H1 (cell line): ENCODE results near the gene CELF2. TPM values are rescaled to one million over a fixed set of nuclear protein-coding genes. Genes with fewer than 3 reads are reported as not detected.

Source experiments
- EP300 ChIP-seq, 2 experiments: IDR thresholded peaks; 1 replicate in 1 of 2; 2 replicates in 1 of 2; pipeline ENCODE4 v1.6.1; 2011 to 2012; ENCODE audit warnings: low read depth in 2 of 2, low read length in 2 of 2, mild to moderate bottlenecking in 2 of 2, borderline replicate concordance in 1 of 2, inconsistent platforms in 1 of 2, moderate library complexity in 1 of 2
- polyA plus RNA-seq, 7 experiments: library from polyadenylated mRNA; depleted of rRNA in 3 of 7; stranded (reverse) in 5 of 7; unstranded in 2 of 7; fragments of >200 nt in 5 of 7; fragments of 200-250 nt in 2 of 7; gene quantifications; 1 replicate in 5 of 7; 2 replicates in 1 of 7; 4 replicates in 1 of 7; pipeline versions ENCODE4 v1.2.1 to v1.2.3, GENCODE V29; 2011 to 2013; ENCODE audit warnings: missing spikeins in 2 of 7, mixed read lengths in 2 of 7
- total RNA-seq: library from RNA; stranded (reverse); fragmentation: NEBNext Ultra II Directional; extraction: Animal tissue kit (Norgen Biotek cat#: 25700); gene quantifications from 2 replicates; pipeline ENCODE4 v1.2.1, GENCODE V29; 2021
- TF ChIP-seq, protein P1 (sequence below): fragments of 300-600 bp; sonication (generic); IDR thresholded peaks from 2 replicates; pipeline ENCODE4 v1.7.1; 2012; ENCODE audit warnings: low read length, moderate library complexity, mild to moderate bottlenecking, inconsistent platforms; ENCODE audit not compliant: insufficient replicate concordance

CELF2 gene
- total and polyA plus RNA-seq, 2 of the 8 experiments (the other 6 are each of a cell fraction or from before 2014, with no cell fraction given): 18.3 to 22.7 TPM

DNA sequence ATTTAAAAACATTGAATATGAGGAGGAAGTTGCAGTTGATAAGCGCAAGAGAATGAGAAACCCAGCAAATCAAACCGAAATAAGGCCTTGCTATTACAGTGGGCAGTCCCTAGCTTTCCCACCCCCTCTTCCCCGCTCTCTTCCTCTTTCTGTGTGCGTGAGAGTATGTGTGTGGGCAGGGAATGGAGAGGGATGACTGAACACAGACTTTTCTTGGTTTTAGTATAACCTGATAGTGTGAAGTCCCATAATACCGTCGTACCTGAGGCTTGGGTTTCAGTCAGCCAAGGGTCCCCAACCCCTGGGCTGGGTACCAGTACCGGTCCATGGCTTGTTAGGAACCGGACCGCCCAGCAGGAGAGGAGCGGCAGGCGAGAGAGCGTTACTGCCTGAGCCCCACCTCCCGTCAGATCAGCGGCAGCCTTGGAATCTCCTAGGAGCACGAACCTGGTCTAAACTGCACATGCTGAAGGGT is 255.3 kb downstream of the CELF2 start (continued):
- TF ChIP-seq, protein P1, sequence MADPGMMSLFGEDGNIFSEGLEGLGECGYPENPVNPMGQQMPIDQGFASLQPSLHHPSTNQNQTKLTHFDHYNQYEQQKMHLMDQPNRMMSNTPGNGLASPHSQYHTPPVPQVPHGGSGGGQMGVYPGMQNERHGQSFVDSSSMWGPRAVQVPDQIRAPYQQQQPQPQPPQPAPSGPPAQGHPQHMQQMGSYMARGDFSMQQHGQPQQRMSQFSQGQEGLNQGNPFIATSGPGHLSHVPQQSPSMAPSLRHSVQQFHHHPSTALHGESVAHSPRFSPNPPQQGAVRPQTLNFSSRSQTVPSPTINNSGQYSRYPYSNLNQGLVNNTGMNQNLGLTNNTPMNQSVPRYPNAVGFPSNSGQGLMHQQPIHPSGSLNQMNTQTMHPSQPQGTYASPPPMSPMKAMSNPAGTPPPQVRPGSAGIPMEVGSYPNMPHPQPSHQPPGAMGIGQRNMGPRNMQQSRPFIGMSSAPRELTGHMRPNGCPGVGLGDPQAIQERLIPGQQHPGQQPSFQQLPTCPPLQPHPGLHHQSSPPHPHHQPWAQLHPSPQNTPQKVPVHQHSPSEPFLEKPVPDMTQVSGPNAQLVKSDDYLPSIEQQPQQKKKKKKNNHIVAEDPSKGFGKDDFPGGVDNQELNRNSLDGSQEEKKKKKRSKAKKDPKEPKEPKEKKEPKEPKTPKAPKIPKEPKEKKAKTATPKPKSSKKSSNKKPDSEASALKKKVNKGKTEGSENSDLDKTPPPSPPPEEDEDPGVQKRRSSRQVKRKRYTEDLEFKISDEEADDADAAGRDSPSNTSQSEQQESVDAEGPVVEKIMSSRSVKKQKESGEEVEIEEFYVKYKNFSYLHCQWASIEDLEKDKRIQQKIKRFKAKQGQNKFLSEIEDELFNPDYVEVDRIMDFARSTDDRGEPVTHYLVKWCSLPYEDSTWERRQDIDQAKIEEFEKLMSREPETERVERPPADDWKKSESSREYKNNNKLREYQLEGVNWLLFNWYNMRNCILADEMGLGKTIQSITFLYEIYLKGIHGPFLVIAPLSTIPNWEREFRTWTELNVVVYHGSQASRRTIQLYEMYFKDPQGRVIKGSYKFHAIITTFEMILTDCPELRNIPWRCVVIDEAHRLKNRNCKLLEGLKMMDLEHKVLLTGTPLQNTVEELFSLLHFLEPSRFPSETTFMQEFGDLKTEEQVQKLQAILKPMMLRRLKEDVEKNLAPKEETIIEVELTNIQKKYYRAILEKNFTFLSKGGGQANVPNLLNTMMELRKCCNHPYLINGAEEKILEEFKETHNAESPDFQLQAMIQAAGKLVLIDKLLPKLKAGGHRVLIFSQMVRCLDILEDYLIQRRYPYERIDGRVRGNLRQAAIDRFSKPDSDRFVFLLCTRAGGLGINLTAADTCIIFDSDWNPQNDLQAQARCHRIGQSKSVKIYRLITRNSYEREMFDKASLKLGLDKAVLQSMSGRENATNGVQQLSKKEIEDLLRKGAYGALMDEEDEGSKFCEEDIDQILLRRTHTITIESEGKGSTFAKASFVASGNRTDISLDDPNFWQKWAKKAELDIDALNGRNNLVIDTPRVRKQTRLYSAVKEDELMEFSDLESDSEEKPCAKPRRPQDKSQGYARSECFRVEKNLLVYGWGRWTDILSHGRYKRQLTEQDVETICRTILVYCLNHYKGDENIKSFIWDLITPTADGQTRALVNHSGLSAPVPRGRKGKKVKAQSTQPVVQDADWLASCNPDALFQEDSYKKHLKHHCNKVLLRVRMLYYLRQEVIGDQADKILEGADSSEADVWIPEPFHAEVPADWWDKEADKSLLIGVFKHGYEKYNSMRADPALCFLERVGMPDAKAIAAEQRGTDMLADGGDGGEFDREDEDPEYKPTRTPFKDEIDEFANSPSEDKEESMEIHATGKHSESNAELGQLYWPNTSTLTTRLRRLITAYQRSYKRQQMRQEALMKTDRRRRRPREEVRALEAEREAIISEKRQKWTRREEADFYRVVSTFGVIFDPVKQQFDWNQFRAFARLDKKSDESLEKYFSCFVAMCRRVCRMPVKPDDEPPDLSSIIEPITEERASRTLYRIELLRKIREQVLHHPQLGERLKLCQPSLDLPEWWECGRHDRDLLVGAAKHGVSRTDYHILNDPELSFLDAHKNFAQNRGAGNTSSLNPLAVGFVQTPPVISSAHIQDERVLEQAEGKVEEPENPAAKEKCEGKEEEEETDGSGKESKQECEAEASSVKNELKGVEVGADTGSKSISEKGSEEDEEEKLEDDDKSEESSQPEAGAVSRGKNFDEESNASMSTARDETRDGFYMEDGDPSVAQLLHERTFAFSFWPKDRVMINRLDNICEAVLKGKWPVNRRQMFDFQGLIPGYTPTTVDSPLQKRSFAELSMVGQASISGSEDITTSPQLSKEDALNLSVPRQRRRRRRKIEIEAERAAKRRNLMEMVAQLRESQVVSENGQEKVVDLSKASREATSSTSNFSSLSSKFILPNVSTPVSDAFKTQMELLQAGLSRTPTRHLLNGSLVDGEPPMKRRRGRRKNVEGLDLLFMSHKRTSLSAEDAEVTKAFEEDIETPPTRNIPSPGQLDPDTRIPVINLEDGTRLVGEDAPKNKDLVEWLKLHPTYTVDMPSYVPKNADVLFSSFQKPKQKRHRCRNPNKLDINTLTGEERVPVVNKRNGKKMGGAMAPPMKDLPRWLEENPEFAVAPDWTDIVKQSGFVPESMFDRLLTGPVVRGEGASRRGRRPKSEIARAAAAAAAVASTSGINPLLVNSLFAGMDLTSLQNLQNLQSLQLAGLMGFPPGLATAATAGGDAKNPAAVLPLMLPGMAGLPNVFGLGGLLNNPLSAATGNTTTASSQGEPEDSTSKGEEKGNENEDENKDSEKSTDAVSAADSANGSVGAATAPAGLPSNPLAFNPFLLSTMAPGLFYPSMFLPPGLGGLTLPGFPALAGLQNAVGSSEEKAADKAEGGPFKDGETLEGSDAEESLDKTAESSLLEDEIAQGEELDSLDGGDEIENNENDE: no peak
- no peak for TF ChIP-seq EP300 (IDR thresholded peaks at IDR 0.05; ENCODE audit: borderline replicate concordance in 1 of 2, low read depth in 2 of 2, low read length in 2 of 2)
